RPMI7951 (cell line): Measurements from ENCODE around the gene C10orf90. TPM values are rescaled to one million over a fixed set of nuclear protein-coding genes. Genes with fewer than 3 reads are reported as not detected.

Experiments used
- DNase-seq: peaks from one replicate; pipeline ENCODE4 v3.0.0-alpha.2; 2012; ENCODE audit warnings: low read depth
- total RNA-seq: library from RNA; depleted of rRNA; stranded (reverse); fragments of >200 nt; shearing (Covaris generic); gene quantifications from 2 replicates; pipeline ENCODE4 v1.2.3, GENCODE V29; 2014

The C10orf90 gene
- total RNA-seq, 1 experiment from 2014 or later = 2.5 TPM

- DNase-seq = no peak
Measured at GRCh38 chr10:126632705-126633104, 37.8 kb downstream of the C10orf90 start.

DNA sequence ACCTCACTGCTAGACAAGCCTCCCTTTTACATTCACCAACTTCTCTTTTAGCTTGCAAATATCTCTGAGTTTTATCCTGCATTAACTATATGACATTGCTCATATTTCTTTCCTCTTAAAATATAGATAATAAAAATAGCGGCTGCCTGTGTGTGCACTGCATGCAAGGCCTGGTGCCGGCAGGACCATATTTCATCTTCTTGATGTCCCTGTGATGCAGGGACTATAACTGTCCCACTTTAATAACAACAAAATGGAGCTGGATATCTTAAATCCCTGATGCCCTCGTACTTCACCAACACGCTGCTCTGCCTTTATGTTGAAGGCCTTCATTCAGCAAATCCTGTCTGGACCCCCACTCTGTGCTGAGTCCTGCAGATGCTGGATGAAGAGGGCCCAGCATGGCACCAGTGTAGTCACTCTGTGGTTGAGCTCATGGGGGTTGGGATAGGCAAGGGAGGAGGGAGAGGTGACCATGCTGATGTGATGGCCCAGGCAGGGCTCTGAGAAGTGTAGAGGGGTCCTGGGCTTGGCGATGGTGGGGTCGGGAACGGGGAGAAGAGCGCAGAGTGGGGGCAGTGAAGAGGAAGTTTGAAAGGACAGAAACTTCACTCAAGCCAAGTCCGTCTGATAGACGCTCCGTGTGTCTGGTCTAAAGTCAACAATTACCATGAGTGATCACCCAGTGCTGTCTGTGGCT, 40.4 kb downstream of the C10orf90 start:
- no peak for DNase-seq

DNA sequence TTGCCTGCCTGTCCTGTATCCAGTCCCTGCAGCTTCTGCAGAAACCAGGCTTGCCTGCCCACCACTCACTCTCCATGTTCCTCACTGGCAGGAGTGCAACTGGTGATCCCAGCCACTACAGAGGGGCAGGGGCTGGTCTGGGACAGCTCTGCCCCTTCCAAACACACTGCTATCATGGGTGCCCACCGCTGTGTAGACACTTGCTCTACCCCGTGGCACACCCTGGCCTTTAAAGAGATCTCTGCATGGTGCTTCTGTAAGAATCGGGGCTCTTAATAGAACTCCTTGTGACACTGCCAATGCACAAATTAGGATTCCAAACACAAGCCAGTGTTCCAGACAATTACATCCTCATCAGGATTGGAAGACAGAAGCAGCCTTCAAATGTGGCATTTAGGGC, 41.7 kb downstream of the C10orf90 start:
- no peak for DNase-seq

DNA sequence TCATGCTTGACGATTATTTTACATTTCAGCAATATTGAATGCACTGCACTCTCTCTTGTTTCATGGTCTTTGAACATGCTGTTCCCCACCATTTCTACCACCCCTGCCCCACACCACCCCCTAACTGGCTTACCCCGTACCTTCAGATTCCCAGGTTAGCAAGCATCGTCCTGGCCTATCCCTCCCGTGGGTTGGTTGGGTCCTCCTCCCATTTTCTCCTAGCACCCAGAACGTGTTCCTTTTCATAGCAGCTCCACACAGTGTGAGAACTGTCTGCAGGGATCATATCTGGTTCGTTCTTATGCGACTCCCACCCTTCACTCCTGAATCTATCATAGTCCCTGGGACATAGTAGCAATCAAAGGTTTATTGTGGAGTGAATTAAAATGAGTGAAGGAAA, 48.6 kb downstream of the C10orf90 start:
- DNase-seq = no peak

DNA sequence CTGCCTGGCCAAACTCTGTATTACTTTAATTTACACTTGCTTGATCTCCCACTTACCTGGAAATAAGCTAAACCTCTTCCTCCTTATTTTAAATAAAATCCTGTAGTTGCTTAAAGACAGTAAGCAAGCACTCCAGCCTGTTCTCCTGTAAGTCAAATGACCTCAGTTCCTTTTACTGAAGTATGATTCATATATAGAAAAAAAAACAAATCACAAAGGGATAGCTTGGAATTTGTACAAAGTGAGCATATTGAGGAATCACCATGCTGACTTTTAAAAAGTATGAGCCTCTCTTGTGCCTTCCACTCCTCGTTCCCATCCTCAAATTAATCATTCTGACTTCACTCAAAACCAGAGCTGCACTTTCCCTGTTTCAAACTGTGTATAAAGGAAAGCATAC, 52.0 kb downstream of the C10orf90 start:
- peak; percentile 19 for DNase-seq

DNA sequence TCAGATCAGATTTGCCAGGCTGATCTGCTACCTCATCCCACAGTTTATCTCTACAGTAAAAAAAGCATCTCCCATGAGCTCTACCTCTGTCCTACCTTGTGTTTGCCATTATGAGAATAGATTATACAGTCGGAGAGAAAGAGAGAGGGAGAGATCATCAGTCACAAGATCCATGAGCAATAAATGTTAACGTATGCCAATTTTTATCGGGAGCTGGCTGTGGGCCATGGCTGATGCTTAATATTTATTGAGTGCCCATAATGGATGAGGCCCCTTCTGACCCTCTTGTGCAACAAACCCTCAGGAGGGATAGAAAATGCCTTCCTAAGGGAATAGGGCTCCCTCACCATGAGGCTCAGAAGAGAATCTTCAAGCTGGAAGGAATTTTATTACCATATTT, 52.8 kb downstream of the C10orf90 start:
- no peak for DNase-seq

DNA sequence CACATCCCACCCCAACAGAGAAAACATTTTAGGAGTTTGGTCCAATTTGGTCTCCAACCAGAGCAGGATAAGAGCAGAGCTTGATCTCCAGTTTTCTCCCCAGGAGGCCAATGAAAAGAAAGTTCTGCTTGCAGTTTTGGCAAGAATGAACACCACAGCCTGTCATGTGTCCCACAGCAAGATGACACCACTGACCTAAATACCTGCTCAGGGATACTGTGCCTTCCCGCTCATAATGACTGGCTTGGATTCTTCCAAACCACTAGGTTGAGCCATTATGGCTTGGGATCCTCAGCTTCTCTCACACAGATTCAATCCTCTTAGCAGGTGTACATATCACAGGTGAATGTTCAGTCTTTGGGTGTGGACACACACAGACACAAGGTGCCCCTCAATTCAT, 53.3 kb downstream of the C10orf90 start:
- no peak for DNase-seq

- DNase-seq = no peak
Measured at GRCh38 chr10:126616737-126617136, 53.8 kb downstream of the C10orf90 start.

DNA sequence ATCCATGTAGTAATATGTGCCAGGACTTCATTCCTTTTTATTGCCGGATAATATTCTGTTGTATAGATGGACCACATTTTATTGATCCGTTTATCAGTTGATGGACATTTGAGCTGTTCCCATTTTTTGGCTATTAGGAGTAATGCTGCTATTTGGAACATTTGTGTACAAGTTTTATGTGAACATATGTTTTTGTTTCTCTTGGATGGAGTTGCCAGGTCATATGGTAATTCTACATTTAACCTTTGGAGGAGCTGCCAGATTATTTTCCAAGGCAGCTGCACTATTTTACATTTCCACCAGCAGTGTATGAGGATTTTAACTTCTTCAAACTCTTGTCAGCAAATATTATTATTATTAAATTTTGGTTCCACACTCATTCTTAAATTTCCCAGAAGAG, 59.2 kb downstream of the C10orf90 start:
- DNase-seq = no peak

DNA sequence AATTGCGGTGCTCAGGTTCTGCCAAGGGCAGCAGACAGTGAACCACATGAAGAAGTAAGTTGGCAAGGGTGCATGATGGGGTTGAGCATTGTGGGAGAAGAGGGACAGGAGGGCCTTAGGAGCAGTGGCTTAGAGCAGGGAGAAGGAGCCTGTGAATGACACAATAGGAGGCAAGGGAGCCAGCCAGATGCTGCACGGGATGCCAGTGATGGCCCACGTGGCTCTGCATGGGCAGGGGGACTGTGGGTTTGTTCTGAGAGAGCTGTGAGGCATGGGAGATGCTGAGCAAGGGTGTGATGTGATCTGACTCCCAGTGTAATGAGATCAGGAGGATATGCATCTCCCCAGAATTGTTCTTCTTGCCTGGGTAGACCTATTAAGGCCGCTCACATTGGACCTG, 60.9 kb downstream of the C10orf90 start:
- no peak for DNase-seq

GRCh38 chr10:126599949-126600682, 70.4 kb downstream of the C10orf90 start:
- no peak for DNase-seq

GRCh38 chr10:126598009-126598408, 72.5 kb downstream of the C10orf90 start:
- peak; percentile 45 for DNase-seq

DNA sequence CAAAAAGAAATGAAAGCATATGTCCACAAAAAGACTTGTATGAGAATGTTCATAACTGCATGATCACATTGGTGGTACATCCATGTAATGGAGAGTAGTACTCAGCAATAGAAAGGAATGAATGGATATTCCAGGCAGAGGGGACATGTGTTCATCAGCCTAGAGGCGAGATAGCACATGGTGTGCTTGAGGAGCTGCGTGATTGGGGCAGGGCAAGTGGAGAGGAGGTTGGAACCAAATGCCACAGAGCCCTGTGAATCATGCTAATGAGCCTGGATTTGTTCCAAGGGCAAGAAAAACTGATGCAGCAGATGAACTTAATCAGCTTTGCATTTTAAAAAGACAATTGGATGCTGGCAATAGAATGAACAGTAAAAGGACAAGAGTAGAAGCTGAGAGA, 73.3 kb downstream of the C10orf90 start:
- DNase-seq = peak; percentile 85

DNA sequence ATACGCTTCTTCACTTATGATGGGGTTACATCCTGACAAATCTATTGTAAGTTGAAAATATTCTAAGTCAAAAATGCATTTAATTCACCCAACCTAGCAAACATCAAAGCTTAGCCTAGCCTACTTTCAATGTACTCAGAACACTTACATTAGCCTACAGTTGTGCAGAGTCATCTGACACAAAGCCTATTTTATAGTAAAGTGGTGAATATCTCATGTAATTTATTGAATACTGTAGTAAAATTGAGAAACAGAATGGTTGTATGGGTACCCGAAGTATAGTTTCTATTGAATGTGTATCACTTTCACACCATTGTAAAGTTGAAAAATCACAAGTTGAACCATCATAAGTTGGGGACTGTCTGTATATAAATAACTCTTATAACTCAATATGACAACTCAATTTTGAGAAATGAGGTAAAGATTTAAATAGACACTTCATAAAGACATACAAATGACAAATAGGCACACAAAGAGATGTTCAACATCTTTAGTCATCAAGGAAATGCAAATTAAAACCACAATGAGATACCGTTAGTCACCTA, 73.9 kb downstream of the C10orf90 start:
- DNase-seq = no peak

GRCh38 chr10:126595160-126595559, 75.3 kb downstream of the C10orf90 start:
- peak; percentile 38 for DNase-seq

GRCh38 chr10:126593968-126594701, 76.4 kb downstream of the C10orf90 start:
- peak; percentile 47 for DNase-seq

- DNase-seq = peak; percentile 49
Measured at GRCh38 chr10:126592901-126593300, 77.6 kb downstream of the C10orf90 start.

GRCh38 chr10:126588024-126588423, 82.5 kb downstream of the C10orf90 start:
- DNase-seq = no peak

- DNase-seq = no peak
Measured at GRCh38 chr10:126586878-126587277, 83.6 kb downstream of the C10orf90 start.

- no peak for DNase-seq
Measured at GRCh38 chr10:126586128-126586527, 84.4 kb downstream of the C10orf90 start.

- DNase-seq = no peak
Measured at GRCh38 chr10:126585249-126586017, 85.1 kb downstream of the C10orf90 start.

DNA sequence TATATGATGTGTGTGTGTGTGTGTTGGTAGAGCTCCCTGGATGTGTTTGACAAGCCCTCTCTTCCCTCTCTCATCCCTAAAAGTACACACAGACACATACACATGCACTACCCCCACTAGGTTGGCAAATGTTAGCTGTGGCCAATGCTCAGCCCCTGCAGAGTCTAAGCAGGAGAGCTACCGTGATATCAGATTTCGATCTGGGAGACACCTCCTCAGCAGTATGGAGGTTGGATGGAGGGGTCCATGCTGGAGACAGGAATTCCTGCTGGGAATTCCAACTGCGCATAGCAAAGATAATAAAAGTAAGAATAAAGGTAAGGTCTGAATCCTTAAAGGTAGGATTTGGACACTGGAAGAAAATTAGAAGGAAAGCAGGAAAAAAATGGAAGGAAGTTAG, 85.7 kb downstream of the C10orf90 start:
- no peak for DNase-seq
